H9 (cell line): ENCODE results near the gene ANGPTL1. TPM values are rescaled to one million over a fixed set of nuclear protein-coding genes. Genes with fewer than 3 reads are reported as not detected.
A peak's percentile ranks its signal among the peaks of the same experiment; 100 is the strongest.

Experiments used
- DNase-seq: peaks from one replicate; pipeline ENCODE4 v3.0.0-alpha.2; 2017
- H2AFZ ChIP-seq: one replicate; pipeline ENCODE4 v1.6.1; 2013; ENCODE audit warnings: mild to moderate bottlenecking, low read length, control low read depth, moderate library complexity
- H2AK5ac ChIP-seq: 2 replicates; pipeline ENCODE4 v1.6.1; 2013; ENCODE audit warnings: low read length, control low read depth, mixed read lengths; ENCODE audit not compliant: insufficient read length
- H2BK120ac ChIP-seq: one replicate; pipeline ENCODE4 v1.6.1; 2013; ENCODE audit warnings: low read depth, mild to moderate bottlenecking, low read length, control low read depth, inconsistent platforms; ENCODE audit not compliant: poor library complexity, severe bottlenecking
- H2BK12ac ChIP-seq: 2 replicates; pipeline ENCODE4 v1.6.1; 2013; ENCODE audit warnings: low read length, control low read depth, mixed read lengths, low read depth; ENCODE audit not compliant: insufficient read length
- H2BK15ac ChIP-seq: 2 replicates; pipeline ENCODE4 v1.6.1; 2013; ENCODE audit warnings: low read depth, low read length, control low read depth
- H2BK20ac ChIP-seq: one replicate; pipeline ENCODE4 v1.6.1; 2013; ENCODE audit warnings: low read depth, mild to moderate bottlenecking, low read length, control low read depth, inconsistent platforms; ENCODE audit not compliant: poor library complexity, severe bottlenecking
- H2BK5ac ChIP-seq: 2 replicates; pipeline ENCODE4 v1.6.1; 2013; ENCODE audit warnings: low read length, control low read depth, mixed read lengths; ENCODE audit not compliant: insufficient read length
- H3K14ac ChIP-seq: 2 replicates; pipeline ENCODE4 v1.6.1; 2013; ENCODE audit warnings: low read length, control low read depth; ENCODE audit not compliant: insufficient read depth
- H3K18ac ChIP-seq: 2 replicates; pipeline ENCODE4 v1.6.1; 2013; ENCODE audit warnings: low read depth, mild to moderate bottlenecking, mixed read lengths, low read length, control low read depth; ENCODE audit not compliant: insufficient read length
- H3K23ac ChIP-seq: 2 replicates; pipeline ENCODE4 v1.6.1; 2013; ENCODE audit warnings: low read length, control low read depth, mixed read lengths, low read depth; ENCODE audit not compliant: insufficient read length
- H3K23me2 ChIP-seq: 2 replicates; pipeline ENCODE4 v1.6.1; 2013; ENCODE audit warnings: low read depth, mild to moderate bottlenecking, mixed read lengths, low read length, control low read depth; ENCODE audit not compliant: insufficient read length, poor library complexity, severe bottlenecking
- H3K27ac ChIP-seq: 2 replicates; pipeline ENCODE4 v1.5.1; 2013; ENCODE audit warnings: low read length, control low read depth, mixed read lengths, low read depth; ENCODE audit not compliant: insufficient read length
- H3K27me3 ChIP-seq: 2 replicates; pipeline ENCODE4 v1.6.1; 2013; ENCODE audit warnings: low read length, control low read depth, inconsistent platforms; ENCODE audit not compliant: insufficient read depth
- H3K4ac ChIP-seq: 2 replicates; pipeline ENCODE4 v1.6.1; 2013; ENCODE audit warnings: low read depth, mild to moderate bottlenecking, control low read depth, inconsistent platforms, low read length, moderate library complexity
- H3K4me1 ChIP-seq: 2 replicates; pipeline ENCODE4 v1.6.1; 2013; ENCODE audit warnings: low read length, control low read depth, inconsistent platforms; ENCODE audit not compliant: insufficient read depth
- H3K4me2 ChIP-seq: 2 replicates; pipeline ENCODE4 v1.6.1; 2013; ENCODE audit warnings: low read length, control low read depth, mixed read lengths; ENCODE audit not compliant: insufficient read length, insufficient read depth
- H3K56ac ChIP-seq: 2 replicates; pipeline ENCODE4 v1.6.1; 2013; ENCODE audit warnings: low read depth, mild to moderate bottlenecking, mixed read lengths, low read length, control low read depth; ENCODE audit not compliant: insufficient read length
- H3K79me1 ChIP-seq: 2 replicates; pipeline ENCODE4 v1.6.1; 2013; ENCODE audit warnings: low read depth, mild to moderate bottlenecking, moderate library complexity, low read length, control low read depth, inconsistent platforms; ENCODE audit not compliant: insufficient read depth, poor library complexity, severe bottlenecking
- H3K79me2 ChIP-seq: 2 replicates; pipeline ENCODE4 v1.6.1; 2013; ENCODE audit warnings: low read length, control low read depth, inconsistent platforms; ENCODE audit not compliant: insufficient read depth
- H3K9ac ChIP-seq: 2 replicates; pipeline ENCODE4 v1.6.1; 2013; ENCODE audit warnings: low read length, control low read depth, mixed read lengths; ENCODE audit not compliant: insufficient read length; ENCODE audit errors: extremely low read depth
- H3K9me3 ChIP-seq: one replicate; pipeline ENCODE4 v1.6.1; 2013; ENCODE audit warnings: low read depth, low read length, inconsistent platforms; ENCODE audit not compliant: control insufficient read depth
- H3T11ph ChIP-seq: one replicate; pipeline ENCODE4 v1.6.1; 2013; ENCODE audit warnings: mild to moderate bottlenecking, low read length, control low read depth, inconsistent platforms
- H4K20me1 ChIP-seq: one replicate; pipeline ENCODE4 v1.6.1; 2013; ENCODE audit not compliant: control insufficient read depth, insufficient read length, insufficient read depth
- H4K5ac ChIP-seq: 2 replicates; pipeline ENCODE4 v1.6.1; 2013; ENCODE audit warnings: low read depth, mild to moderate bottlenecking, mixed read lengths, low read length, control low read depth; ENCODE audit not compliant: insufficient read length
- H4K8ac ChIP-seq: replicated peaks from 2 replicates; pipeline ENCODE4 v1.6.1; 2013; ENCODE audit warnings: low read length, control low read depth, mixed read lengths, low read depth; ENCODE audit not compliant: insufficient read length
- H4K91ac ChIP-seq: 2 replicates; pipeline ENCODE4 v1.6.1; 2013; ENCODE audit warnings: low read depth, mild to moderate bottlenecking, moderate library complexity, mixed read lengths, low read length, control low read depth; ENCODE audit not compliant: insufficient read length
- H3K27ac Mint-ChIP-seq, 3 experiments: 2 replicates in 2 of 3; 3 replicates in 1 of 3; pipeline ENCODE4 v1.8.0; 2020 to 2021; ENCODE audit warnings: mixed read lengths in 3 of 3, mild to moderate bottlenecking in 1 of 3, moderate library complexity in 1 of 3
- H3K27me3 Mint-ChIP-seq: 2 replicates; pipeline ENCODE4 v1.8.0; 2021; ENCODE audit warnings: low read depth, mild to moderate bottlenecking, moderate library complexity, mixed read lengths
- H3K36me3 Mint-ChIP-seq, 3 experiments: 2 replicates in 2 of 3; 3 replicates in 1 of 3; pipeline ENCODE4 v1.8.0; 2020 to 2021; ENCODE audit warnings: low read depth in 3 of 3, mixed read lengths in 3 of 3; ENCODE audit not compliant: insufficient read depth in 1 of 3
- H3K4me1 Mint-ChIP-seq, 2 experiments: 2 replicates each; pipeline ENCODE4 v1.8.0; 2020; ENCODE audit warnings: mixed read lengths in 2 of 2
- H3K4me3 Mint-ChIP-seq, 2 experiments: 2 replicates in 1 of 2; 3 replicates in 1 of 2; pipeline ENCODE4 v1.8.0; 2020 to 2021; ENCODE audit warnings: mild to moderate bottlenecking in 2 of 2, mixed read lengths in 2 of 2, moderate library complexity in 1 of 2
- H3K9me3 Mint-ChIP-seq, 2 experiments: 2 replicates in 1 of 2; 3 replicates in 1 of 2; pipeline ENCODE4 v1.8.0; 2020; ENCODE audit warnings: mild to moderate bottlenecking in 2 of 2, mixed read lengths in 2 of 2, moderate library complexity in 1 of 2
- CTCF ChIP-seq: fragments of 200-600 bp; sonication (generic); conservative IDR thresholded peaks from 3 replicates; pipeline ENCODE4 v1.8.0; 2021; ENCODE audit warnings: antibody characterized with exemption, mild to moderate bottlenecking
- WGBS: extraction: QIAGEN DNeasy Blood & Tissue Kit; methylation state at CpG from one replicate; pipeline ENCODE4 v1.1.7; 2013; ENCODE audit warnings: missing lambda C conversion rate, low lambda C conversion rate, mixed read lengths; ENCODE audit not compliant: insufficient read length; ENCODE audit errors: extremely low coverage; 5-methylcytosine and 5-hydroxymethylcytosine counted together
- total RNA-seq: library from RNA; stranded (reverse); gene quantifications from 2 replicates; pipeline ENCODE4 v1.2.1, GENCODE V29; 2021

Gene ANGPTL1
- total RNA-seq, 1 experiment from 2014 or later = not detected

GRCh38 chr1:178916448-178917174 is 45.7 kb upstream of the ANGPTL1 start:
- no peaks in the 10 kb centered on the region for H3K27me3 ChIP-seq
- H3K4me1 ChIP-seq = no peaks in the 10 kb centered on the region
- no peak overlapping the region for H4K91ac ChIP-seq
- no peaks in the 10 kb centered on the region for H3K79me1 ChIP-seq
- Mint-ChIP-seq H3K4me1 (peaks cover 0 to 5% of the 10 kb centered on the region in 2 experiments; a peak in 1 of 4 replicates), H3K4me3 (no peak overlapping the region), H3K36me3 (peaks cover 0 to 30% (median 19%) of the 10 kb centered on the region in 3 experiments; a peak in 5 of 7 replicates), H3K27ac (peak overlapping the region in 1 of 3 experiments; percentile 15; a peak in 1 of 7 replicates), H3K27me3 (no peaks in the 10 kb centered on the region), H3K9me3 (no peaks in the 10 kb centered on the region)
- no peak for DNase-seq
- no peak overlapping the region for H2BK20ac ChIP-seq
- no peak overlapping the region for H3K4me2 ChIP-seq
- no peak overlapping the region for H3K4ac ChIP-seq
- no peak overlapping the region for H2AFZ ChIP-seq
- H3T11ph ChIP-seq = no peak overlapping the region
- H3K23ac ChIP-seq = no peak overlapping the region
- no peaks in the 10 kb centered on the region for H3K79me2 ChIP-seq
- H3K9ac ChIP-seq = no peak overlapping the region
- no peak overlapping the region for H3K18ac ChIP-seq
- H3K23me2 ChIP-seq = no peaks in the 10 kb centered on the region
- H2BK5ac ChIP-seq = no peak overlapping the region
- H2BK15ac ChIP-seq = no peak overlapping the region
- H4K5ac ChIP-seq = no peak overlapping the region
- no peak overlapping the region for H2BK120ac ChIP-seq
- no peak overlapping the region for H3K27ac ChIP-seq
- TF ChIP-seq CTCF = no peak
- H2BK12ac ChIP-seq = no peak overlapping the region
- no peak overlapping the region for H3K14ac ChIP-seq
- no peak overlapping the region for H4K8ac ChIP-seq
- no peaks in the 10 kb centered on the region for H3K9me3 ChIP-seq
- H3K56ac ChIP-seq = no peak overlapping the region
- no peak overlapping the region for H2AK5ac ChIP-seq
- WGBS = no CpG with 5 or more reads among the region's 5 CpGs
- H4K20me1 ChIP-seq = no peaks in the 10 kb centered on the region
